IMR-90 (cell line): Measurements from ENCODE around the gene SH2D7. TPM values are rescaled to one million over a fixed set of nuclear protein-coding genes. Genes with fewer than 3 reads are reported as not detected.

Experiments used
- ATAC-seq: fragments of 200-7000 bp; cut with Tn5 transposase; 2 replicates; pipeline ENCODE4 v1.9.1; 2020; ENCODE audit warnings: low read depth, mild to moderate bottlenecking, moderate library complexity
- BruUV-seq: library from RNA; stranded (reverse); fragments of 400-500 nt; replicated peaks from 2 replicates; lab custom pipeline; 2021; lab: Mats Ljungman, UMichigan
- CTCF ChIA-PET: fragments of 300-600 bp; formaldehyde crosslinking; extraction: SDS; loops from one replicate; lab custom pipeline; 2021; ENCODE audit warnings: antibody characterized with exemption; lab: Yijun Ruan, JAX
- POLR2A ChIA-PET: fragments of 300-600 bp; sonication (Branson Sonifier 250); formaldehyde crosslinking; loops from one replicate; lab custom pipeline; 2022; ENCODE audit warnings: antibody characterized with exemption; ENCODE audit not compliant: unreplicated experiment; lab: Charles Lee
- DNase-seq: peaks from one replicate; pipeline ENCODE4 v3.0.0; 2013
- H2AFZ ChIP-seq: replicated peaks from 2 replicates; pipeline ENCODE3; 2013; ENCODE audit warnings: low read length, mild to moderate bottlenecking; ENCODE audit not compliant: poor library complexity
- H2AK5ac ChIP-seq: 2 replicates; pipeline ENCODE4 v1.6.1; 2013; ENCODE audit warnings: low read depth, low read length, inconsistent platforms
- H2AK9ac ChIP-seq: replicated peaks from 2 replicates; pipeline ENCODE3; 2013; ENCODE audit warnings: mild to moderate bottlenecking, low read depth, low read length, moderate library complexity; ENCODE audit not compliant: poor library complexity
- H2BK120ac ChIP-seq: 2 replicates; pipeline ENCODE4 v1.6.1; 2013; ENCODE audit warnings: low read depth, low read length, inconsistent platforms
- H2BK15ac ChIP-seq: 3 replicates; pipeline ENCODE4 v1.6.1; 2013; ENCODE audit warnings: low read depth, low read length, inconsistent platforms
- H2BK20ac ChIP-seq: 2 replicates; pipeline ENCODE4 v1.6.1; 2013; ENCODE audit warnings: low read depth, mild to moderate bottlenecking, inconsistent platforms, low read length, moderate library complexity
- H2BK5ac ChIP-seq: 2 replicates; pipeline ENCODE4 v1.6.1; 2013; ENCODE audit warnings: mild to moderate bottlenecking, low read depth, low read length, inconsistent platforms; ENCODE audit not compliant: poor library complexity, severe bottlenecking
- H3K14ac ChIP-seq: replicated peaks from 2 replicates; pipeline ENCODE4 v1.6.1; 2013; ENCODE audit warnings: low read depth, low read length, inconsistent platforms
- H3K18ac ChIP-seq: 2 replicates; pipeline ENCODE4 v1.6.1; 2013; ENCODE audit warnings: low read depth, low read length, control low read depth
- H3K23ac ChIP-seq: 2 replicates; pipeline ENCODE4 v1.6.1; 2013; ENCODE audit warnings: low read depth, low read length, inconsistent platforms
- H3K27ac ChIP-seq: 2 replicates; pipeline ENCODE4 v1.5.1; 2013; ENCODE audit warnings: mild to moderate bottlenecking, control low read depth, low read length; ENCODE audit not compliant: insufficient read depth
- H3K27me3 ChIP-seq: 2 replicates; pipeline ENCODE4 v1.6.1; 2013; ENCODE audit warnings: low read length; ENCODE audit not compliant: control insufficient read depth, insufficient read depth
- H3K36me3 ChIP-seq: 2 replicates; pipeline ENCODE4 v1.6.1; 2013; ENCODE audit warnings: low read length, mixed read lengths; ENCODE audit not compliant: control insufficient read depth, insufficient read depth
- H3K4ac ChIP-seq: 2 replicates; pipeline ENCODE4 v1.6.1; 2013; ENCODE audit warnings: low read depth, low read length, inconsistent platforms
- H3K4me1 ChIP-seq: 2 replicates; pipeline ENCODE4 v1.6.1; 2013; ENCODE audit warnings: low read length, mixed read lengths; ENCODE audit not compliant: control insufficient read depth, insufficient read depth
- H3K4me2 ChIP-seq: 2 replicates; pipeline ENCODE4 v1.6.1; 2013; ENCODE audit warnings: low read depth, mild to moderate bottlenecking, control low read depth, low read length, moderate library complexity
- H3K4me3 ChIP-seq: 2 replicates; pipeline ENCODE4 v1.5.1; 2013; ENCODE audit warnings: low read depth, mild to moderate bottlenecking, control low read depth, low read length, moderate library complexity; ENCODE audit not compliant: insufficient read depth
- H3K56ac ChIP-seq: 2 replicates; pipeline ENCODE4 v1.6.1; 2013; ENCODE audit warnings: low read length, inconsistent platforms; ENCODE audit not compliant: insufficient read depth; ENCODE audit errors: extremely low read depth
- H3K79me1 ChIP-seq, 2 experiments: 2 replicates each; pipeline ENCODE4 v1.6.1; 2013; ENCODE audit warnings: low read length in 2 of 2, inconsistent platforms in 1 of 2, low read depth in 1 of 2
- H3K9ac ChIP-seq: 2 replicates; pipeline ENCODE4 v1.6.1; 2013; ENCODE audit warnings: low read depth, low read length, control low read depth
- H3K9me1 ChIP-seq: 2 replicates; pipeline ENCODE4 v1.6.1; 2013; ENCODE audit warnings: low read length, inconsistent platforms; ENCODE audit not compliant: insufficient read depth
- H3K9me3 ChIP-seq: 2 replicates; pipeline ENCODE4 v1.6.1; 2013; ENCODE audit warnings: low read length; ENCODE audit not compliant: control insufficient read depth, insufficient read depth
- H4K20me1 ChIP-seq: 2 replicates; pipeline ENCODE4 v1.6.1; 2013; ENCODE audit warnings: low read length, inconsistent platforms; ENCODE audit not compliant: insufficient read depth
- H4K5ac ChIP-seq: 2 replicates; pipeline ENCODE4 v1.6.1; 2013; ENCODE audit warnings: mild to moderate bottlenecking, low read depth, low read length, control low read depth
- H4K8ac ChIP-seq, 2 experiments: 2 replicates each; pipeline ENCODE4 v1.6.1; 2013; ENCODE audit warnings: low read depth in 2 of 2, low read length in 2 of 2, control low read depth in 1 of 2, inconsistent platforms in 1 of 2
- H4K91ac ChIP-seq: 2 replicates; pipeline ENCODE4 v1.6.1; 2013; ENCODE audit warnings: low read depth, low read length, inconsistent platforms; ENCODE audit not compliant: insufficient read depth
- CEBPB ChIP-seq: IDR thresholded peaks from 2 replicates; pipeline ENCODE4 v1.6.1; 2012; ENCODE audit warnings: low read depth, low read length, improper control_type of control experiment
- WGBS, 2 experiments: methylation state at CpG; one replicate each; pipeline versions ENCODE4 v1.1.5 to v1.1.7; 2013; ENCODE audit warnings: missing lambda C conversion rate in 2 of 2; ENCODE audit not compliant: insufficient read length in 1 of 2; ENCODE audit errors: extremely low coverage in 2 of 2; 5-methylcytosine and 5-hydroxymethylcytosine counted together
- dilution Hi-C: fragments of 300-500 bp; cut with HindIII; formaldehyde crosslinking; loops from one replicate; pipeline ENCODE4 v1.14.3; 2018; ENCODE audit warnings: low sequenced_read_pairs; ENCODE audit not compliant: unreplicated experiment
- in situ Hi-C: fragments of 300-500 bp; cut with MboI; formaldehyde crosslinking; loops from 3 replicates; pipeline ENCODE4 v1.14.3; 2019; ENCODE audit warnings: low sequenced_read_pairs, inconsistent platforms, mixed read lengths
- intact Hi-C: fragments of 100-400 bp; cut with micrococcal nuclease; formaldehyde crosslinking; loops from 2 replicates; pipeline ENCODE4 v1.10.0; 2022
- polyA plus RNA-seq, 3 experiments: library from polyadenylated mRNA; depleted of rRNA; stranded (reverse); fragments of >200 nt; gene quantifications; 2 replicates each; pipeline ENCODE4 v1.2.3, GENCODE V29; 2012; ENCODE audit warnings: low replicate concordance in 1 of 3
- total RNA-seq: library from RNA; depleted of rRNA; stranded (reverse); fragments of >200 nt; gene quantifications from 2 replicates; pipeline ENCODE4 v1.2.3, GENCODE V29; 2012

SH2D7 gene
- total and polyA plus RNA-seq, 2 of the 4 experiments (the other 2 are of a cell fraction): not detected

GRCh38 chr15:78045189-78045588, 47.2 kb upstream of the SH2D7 start:
- H4K91ac ChIP-seq: no peak overlapping the region
- ChIA-PET POLR2A (no interaction called here), CTCF (no interaction called here)
- no peak overlapping the region for H3K27ac ChIP-seq
- dilution Hi-C loops: no loop called here
- intact Hi-C loops: loop anchor here (5.0 kb wide), 1 partner anchor 38 kb away; no protein-coding TSS in a partner anchor
- H3K79me1 ChIP-seq: peaks cover 41 to 65% of the 10 kb centered on the region in 2 experiments
- no peak for DNase-seq
- H2BK20ac ChIP-seq: no peak overlapping the region
- BruUV-seq: no TSS peak
- H4K5ac ChIP-seq: no peak overlapping the region
- H3K36me3 ChIP-seq: peaks cover 26% of the 10 kb centered on the region
- no peak overlapping the region for H3K9ac ChIP-seq
- H3K4me2 ChIP-seq: no peak overlapping the region
- no peak overlapping the region for H3K14ac ChIP-seq
- ATAC-seq: no peak
- H3K56ac ChIP-seq: no peak overlapping the region
- H3K4me1 ChIP-seq: peaks cover 27% of the 10 kb centered on the region
- no peak overlapping the region for H2AFZ ChIP-seq
- no peak overlapping the region for H2BK15ac ChIP-seq
- TF ChIP-seq CEBPB: no peak
- peaks cover 33% of the 10 kb centered on the region for H3K9me1 ChIP-seq
- no peaks in the 10 kb centered on the region for H3K27me3 ChIP-seq
- H3K23ac ChIP-seq: no peak overlapping the region
- no peak overlapping the region for H2AK9ac ChIP-seq
- no peaks in the 10 kb centered on the region for H3K9me3 ChIP-seq
- H4K8ac ChIP-seq: no peak overlapping the region
- no peak overlapping the region for H2AK5ac ChIP-seq
- no peak overlapping the region for H2BK120ac ChIP-seq
- no peak overlapping the region for H3K18ac ChIP-seq
- in situ Hi-C loops: no loop called here
- no peak overlapping the region for H3K4ac ChIP-seq
- peaks cover 60% of the 10 kb centered on the region for H4K20me1 ChIP-seq
- H2BK5ac ChIP-seq: peak overlapping the region; percentile 9
- WGBS, 2 experiments: no CpG with 5 or more reads among the region's 1 CpG
- H3K4me3 ChIP-seq: no peak overlapping the region
